ENCODE measurements around the gene RAPGEFL1.
"Not testable (repeated sequence)": the region's sequence is repeated elsewhere in the genome, so short reads cannot be mapped to it uniquely, and the experiment has no call there.

Gene RAPGEFL1, protein sequence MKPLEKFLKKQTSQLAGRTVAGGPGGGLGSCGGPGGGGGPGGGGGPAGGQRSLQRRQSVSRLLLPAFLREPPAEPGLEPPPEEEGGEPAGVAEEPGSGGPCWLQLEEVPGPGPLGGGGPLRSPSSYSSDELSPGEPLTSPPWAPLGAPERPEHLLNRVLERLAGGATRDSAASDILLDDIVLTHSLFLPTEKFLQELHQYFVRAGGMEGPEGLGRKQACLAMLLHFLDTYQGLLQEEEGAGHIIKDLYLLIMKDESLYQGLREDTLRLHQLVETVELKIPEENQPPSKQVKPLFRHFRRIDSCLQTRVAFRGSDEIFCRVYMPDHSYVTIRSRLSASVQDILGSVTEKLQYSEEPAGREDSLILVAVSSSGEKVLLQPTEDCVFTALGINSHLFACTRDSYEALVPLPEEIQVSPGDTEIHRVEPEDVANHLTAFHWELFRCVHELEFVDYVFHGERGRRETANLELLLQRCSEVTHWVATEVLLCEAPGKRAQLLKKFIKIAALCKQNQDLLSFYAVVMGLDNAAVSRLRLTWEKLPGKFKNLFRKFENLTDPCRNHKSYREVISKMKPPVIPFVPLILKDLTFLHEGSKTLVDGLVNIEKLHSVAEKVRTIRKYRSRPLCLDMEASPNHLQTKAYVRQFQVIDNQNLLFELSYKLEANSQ

GRCh38 chr17:40177275-40177874 is at the start of gene RAPGEFL1:
RAPGEFL1 (plus strand) TSS chr17:40177470; CDS start chr17:40177862, 392 bp downstream.
- DNase-seq, result peak; percentile 31 to 72

GRCh38 chr17:40129498-40129897 is 47.8 kb upstream of the RAPGEFL1 start:
- no peak for DNase-seq

DNA sequence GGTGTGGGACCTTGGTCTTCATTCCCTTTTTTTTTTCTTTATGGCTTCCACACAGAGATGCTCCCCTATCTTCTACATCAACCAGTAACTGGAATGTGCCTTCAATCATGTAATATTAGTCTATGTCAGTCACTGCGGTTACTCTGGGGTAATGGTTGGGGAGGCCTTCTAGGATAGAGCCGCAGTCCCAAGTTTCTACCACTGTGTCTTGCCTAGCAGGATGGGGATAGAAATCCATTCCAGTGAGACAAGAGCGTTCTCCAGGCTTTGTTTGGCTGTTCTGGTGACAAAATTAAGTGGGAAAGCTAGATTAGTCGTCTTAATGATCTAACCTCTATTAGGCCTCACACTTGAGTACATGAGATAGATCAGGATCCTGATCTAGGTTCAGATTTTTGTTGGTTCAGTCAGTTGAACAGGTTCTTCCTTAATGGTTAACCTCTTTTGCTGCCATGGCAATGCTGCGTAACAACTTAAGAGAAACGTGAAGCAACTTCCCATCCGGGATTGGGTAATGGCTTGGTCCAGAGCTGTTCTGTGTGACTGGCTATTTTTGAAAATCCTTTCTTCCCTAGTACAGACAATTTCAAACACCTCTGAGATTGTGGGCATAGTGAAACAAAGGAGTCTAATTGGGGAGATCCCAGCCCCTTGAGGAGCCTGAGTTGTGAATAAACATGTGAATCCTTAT is 46.8 kb upstream of the RAPGEFL1 start:
- peak in 1 of 2 donors; percentile 9 for DNase-seq

- no peak for DNase-seq
Observed at GRCh38 chr17:40134184-40134583, 43.1 kb upstream of the RAPGEFL1 start.

GRCh38 chr17:40135817-40136216 is 41.5 kb upstream of the RAPGEFL1 start:
- DNase-seq, result no peak

DNA sequence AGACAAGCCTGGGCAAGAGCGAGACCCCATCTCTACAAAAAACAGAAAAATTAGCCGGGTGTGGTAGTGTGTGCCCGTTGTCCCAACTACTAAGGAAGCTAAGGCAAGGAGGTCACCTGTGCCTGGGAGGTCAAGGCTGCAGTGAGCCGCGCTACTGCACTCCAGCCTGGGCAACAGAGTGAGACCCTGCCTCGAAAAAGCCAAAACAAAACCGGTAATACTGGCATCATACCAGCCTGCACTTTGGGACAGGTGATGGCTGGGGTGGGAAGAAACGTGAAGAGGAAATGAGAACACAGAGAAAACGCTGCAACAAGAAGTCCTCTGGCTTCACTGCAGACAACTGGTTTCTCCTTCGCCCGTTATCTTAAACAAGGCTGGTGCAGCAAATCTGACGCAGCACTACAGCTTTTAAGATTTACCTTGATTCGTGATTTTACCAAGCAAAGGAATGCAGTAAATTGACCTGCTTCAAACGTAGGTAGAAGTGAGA is 37.7 kb upstream of the RAPGEFL1 start:
- DNase-seq, result no peak

- not testable (repeated sequence) for DNase-seq
Observed at GRCh38 chr17:40143166-40143565, 34.1 kb upstream of the RAPGEFL1 start.

GRCh38 chr17:40145476-40145875 is 31.8 kb upstream of the RAPGEFL1 start:
- DNase-seq, result no peak

DNA sequence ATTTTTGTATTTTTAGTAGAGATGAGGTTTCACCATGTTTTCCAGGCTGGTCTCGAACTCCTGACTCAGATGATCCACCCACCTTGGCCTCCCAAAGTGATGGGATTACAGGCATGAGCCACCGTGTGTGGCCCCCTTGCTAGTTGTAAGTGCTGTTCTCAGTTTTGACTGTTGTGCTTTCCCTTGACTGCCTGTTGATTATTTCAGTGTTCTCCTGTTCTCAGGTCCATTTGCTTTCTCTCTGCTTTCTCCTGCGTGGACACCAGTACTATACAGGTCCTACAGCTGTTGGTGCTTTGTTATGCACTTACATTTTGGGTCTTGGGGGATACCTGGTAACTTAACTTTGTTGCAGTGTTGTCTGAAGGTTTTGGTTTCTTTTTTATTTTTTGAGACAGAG is 28.7 kb upstream of the RAPGEFL1 start:
- no peak for DNase-seq

DNA sequence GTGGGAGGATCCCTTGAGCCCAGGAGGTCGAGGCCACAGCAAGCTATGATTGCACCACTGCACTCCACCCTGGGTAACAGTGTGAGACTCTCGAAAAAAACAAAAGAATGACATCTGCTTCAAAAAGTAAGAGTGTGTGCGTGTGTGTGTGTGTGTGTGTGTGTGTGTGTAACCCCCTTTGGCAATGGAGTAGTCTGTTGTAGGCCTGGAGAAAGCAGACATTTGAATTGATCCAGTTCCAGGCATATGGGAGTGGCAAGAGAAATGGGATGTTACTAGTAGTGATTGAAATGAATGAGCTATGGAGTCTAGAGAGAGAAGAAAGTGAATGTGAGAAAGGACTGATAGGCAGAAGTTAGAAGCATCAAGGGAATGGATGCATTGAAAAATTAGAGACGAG is 27.0 kb upstream of the RAPGEFL1 start:
- no peak for DNase-seq

DNA sequence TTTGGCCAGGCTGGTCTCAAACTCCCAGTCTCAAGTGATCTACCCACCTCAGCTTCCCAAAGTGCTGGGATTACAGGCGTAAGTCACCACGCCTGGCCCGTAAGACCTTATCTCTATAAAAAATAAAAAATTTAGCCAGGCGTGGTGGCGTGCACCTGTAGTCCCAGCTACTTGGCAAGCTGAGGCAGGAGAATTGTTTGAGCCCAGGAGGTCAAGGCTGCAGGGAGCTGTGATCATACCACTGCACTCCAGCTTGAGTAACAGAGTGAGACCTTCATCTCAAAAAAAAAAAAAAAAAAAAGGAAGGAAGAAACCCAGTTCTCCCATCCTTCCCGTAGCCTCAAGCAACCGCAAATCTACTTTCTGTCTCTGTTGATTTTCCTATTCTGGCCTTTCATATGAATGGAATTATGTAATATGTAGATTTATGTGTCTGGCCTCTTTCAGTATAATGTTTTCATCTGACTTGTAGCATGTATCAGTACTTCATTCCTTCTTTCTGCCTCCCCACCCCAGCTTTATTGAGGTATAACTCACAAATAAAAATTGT is 25.8 kb upstream of the RAPGEFL1 start:
- DNase-seq, result peak in 1 of 2 donors; percentile 8

DNA sequence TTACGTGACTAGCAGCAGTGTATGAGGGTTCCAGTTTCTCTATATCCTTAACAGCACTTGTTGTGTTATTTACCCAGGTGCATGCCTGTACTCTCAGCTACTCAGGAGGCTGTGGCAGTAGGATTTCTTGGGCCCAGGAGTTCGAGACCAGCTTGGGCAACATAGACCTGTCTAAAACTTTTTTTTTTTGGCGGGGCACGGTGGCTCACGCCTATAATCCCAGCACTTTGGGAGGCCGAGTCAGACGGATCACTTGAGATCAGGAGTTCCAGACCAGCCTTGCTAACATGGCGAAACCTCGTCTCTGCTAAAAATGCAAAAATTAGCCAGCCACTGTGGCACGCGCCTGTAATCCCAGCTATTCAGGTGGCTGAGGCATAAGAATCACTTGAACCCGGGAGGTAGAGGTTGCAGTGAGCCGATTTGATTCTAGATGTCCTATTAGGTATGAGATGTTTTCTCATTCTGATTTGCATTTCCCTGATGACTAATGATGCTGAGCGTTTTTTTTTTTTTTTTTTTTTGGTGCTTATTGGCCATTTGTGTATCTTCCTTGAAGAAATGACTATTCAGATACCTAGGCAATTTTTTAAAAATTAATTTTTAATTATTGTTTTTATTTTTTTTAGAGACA is 23.6 kb upstream of the RAPGEFL1 start:
- DNase-seq, result no peak

DNA sequence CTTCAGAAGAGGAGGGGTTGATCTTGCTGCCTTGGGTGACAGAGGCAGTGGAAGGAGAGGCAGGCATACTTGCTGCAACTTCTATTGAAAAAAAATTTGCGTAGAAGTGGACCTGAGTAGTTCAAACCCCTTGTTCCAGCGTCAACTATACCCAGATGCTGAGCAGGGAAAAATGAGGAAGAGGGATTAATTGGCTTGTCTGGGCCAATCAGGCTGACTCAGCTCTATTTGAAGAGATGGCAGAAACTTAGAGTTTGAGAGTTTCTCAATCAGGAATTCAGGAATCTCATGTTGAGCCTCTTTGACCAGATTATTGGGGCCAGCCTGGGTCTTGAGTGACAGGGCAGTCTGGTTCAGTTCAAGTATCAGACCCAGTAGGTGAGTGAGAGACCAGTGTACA is 19.3 kb upstream of the RAPGEFL1 start:
- no peak for DNase-seq

- DNase-seq, result no peak
Observed at GRCh38 chr17:40158438-40159013, 18.7 kb upstream of the RAPGEFL1 start.

DNA sequence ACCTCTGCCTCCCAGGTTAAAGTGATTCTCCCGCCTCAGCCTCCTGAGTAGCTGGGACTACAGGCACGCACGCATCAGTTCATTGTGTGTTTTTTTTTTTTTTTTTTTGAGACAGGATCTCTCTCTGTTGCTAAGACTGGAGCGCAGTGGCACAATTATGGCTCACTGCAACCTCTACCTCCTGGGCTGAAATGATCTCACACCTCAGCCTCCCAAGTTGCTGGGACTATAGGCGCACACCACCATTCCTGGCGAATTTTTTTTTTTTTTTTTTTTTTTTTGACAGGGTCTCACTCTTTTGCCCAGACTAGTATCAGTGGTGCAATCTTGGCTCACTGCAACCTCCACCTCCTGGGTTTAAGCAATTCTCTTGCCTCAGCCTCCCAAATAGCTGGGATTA is 17.8 kb upstream of the RAPGEFL1 start:
- DNase-seq, result no peak

- DNase-seq, result no peak
Observed at GRCh38 chr17:40167685-40168261, 9.5 kb upstream of the RAPGEFL1 start.

GRCh38 chr17:40168262-40168832 is 8.9 kb upstream of the RAPGEFL1 start:
- peak in 1 of 2 donors; percentile 47 for DNase-seq

DNA sequence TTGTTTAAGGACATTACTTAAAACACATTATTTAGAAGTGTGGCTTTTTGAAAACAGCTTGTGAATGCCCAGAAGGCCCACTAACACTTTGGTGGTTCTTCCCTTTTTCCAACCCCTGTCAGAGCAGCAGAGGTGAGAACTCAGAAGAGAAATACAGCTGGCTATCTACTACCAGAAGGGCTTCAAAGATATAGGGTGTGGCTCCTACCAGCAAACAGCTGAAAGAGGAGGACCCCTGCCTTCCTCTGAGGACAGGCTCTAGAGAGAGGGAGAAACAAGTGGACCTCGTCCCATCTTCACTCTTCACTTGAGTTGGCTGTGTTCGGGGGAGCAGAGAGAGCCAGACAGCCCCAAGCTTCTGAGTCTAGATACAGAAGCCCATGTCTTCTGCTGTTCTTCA is 6.9 kb upstream of the RAPGEFL1 start:
- no peak for DNase-seq

DNA sequence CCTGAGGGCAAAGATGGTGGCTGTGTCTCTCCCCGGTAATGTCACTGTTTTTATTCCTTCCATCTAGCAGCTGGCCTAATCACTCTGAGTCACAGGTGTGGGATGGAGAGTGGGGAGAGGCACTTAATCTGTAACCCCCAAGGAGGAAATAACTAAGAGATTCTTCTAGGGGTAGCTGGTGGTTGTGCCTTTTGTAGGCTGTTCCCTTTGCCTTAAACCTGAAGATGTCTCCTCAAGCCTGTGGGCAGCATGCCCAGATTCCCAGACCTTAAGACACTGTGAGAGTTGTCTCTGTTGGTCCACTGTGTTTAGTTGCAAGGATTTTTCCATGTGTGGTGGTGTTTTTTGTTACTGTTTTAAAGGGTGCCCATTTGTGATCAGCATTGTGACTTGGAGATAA is 5.5 kb upstream of the RAPGEFL1 start:
- DNase-seq, result no peak

GRCh38 chr17:40173091-40173777 is 4.0 kb upstream of the RAPGEFL1 start:
- DNase-seq, result no peak

GRCh38 chr17:40173778-40174135 is 3.5 kb upstream of the RAPGEFL1 start:
- DNase-seq, result no peak
